GM18907 (cell line): Measurements from ENCODE around the gene FXYD7.
A peak's percentile ranks its signal among the peaks of the same experiment; 100 is the strongest.

Experiments used
- ATAC-seq: cut with Tn5 transposase; IDR thresholded peaks from one replicate; pipeline ENCODE4 v1.9.1; 2021; ENCODE audit warnings: mild to moderate bottlenecking, moderate library complexity; ENCODE audit not compliant: unreplicated experiment

The FXYD7 gene

GRCh38 chr19:35109395-35110112, 33.5 kb upstream of the FXYD7 start:
- no peak for ATAC-seq

- no peak for ATAC-seq
Observed at GRCh38 chr19:35110974-35111373, 32.1 kb upstream of the FXYD7 start.

- no peak for ATAC-seq
Observed at GRCh38 chr19:35112995-35113688, 29.9 kb upstream of the FXYD7 start.

DNA sequence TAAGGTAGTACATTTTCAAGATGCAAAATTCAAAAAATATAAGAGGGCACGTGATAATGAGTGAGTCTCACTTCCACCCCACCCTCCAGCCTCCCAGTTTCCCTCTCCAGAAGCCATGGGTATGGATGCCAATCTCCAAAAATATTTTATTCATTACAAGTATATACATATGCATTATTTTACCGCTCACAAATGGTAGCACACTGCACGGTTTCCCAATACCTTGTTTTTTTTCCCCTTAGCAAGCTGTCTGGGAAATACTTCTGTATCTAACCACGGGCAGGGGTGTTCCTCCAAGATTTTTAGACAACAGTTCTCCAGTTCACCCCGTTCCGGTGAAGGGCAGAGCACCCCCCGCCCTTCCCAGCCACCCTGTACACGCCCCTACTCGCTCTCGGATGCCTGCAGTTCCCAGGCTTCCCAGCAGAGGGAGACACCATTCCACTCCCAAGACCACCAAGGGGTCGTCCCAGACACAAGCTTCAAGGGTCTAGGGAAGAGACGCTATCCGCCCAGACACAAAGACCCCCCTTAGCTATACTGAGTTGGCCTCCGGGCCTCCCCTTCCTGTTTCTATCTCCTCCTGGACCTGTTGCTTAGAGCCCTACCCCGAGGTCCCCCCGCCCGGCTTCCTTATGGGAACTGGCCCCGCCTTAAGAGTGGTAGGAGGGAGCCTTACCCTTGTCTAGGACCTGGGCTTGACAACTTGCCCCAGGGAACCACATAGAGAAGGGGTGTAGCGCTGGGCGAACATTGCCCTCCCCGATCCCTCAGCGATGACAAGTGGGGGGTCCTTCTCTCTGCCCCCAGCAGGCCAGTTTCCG, 28.5 kb upstream of the FXYD7 start:
- ATAC-seq = no peak

DNA sequence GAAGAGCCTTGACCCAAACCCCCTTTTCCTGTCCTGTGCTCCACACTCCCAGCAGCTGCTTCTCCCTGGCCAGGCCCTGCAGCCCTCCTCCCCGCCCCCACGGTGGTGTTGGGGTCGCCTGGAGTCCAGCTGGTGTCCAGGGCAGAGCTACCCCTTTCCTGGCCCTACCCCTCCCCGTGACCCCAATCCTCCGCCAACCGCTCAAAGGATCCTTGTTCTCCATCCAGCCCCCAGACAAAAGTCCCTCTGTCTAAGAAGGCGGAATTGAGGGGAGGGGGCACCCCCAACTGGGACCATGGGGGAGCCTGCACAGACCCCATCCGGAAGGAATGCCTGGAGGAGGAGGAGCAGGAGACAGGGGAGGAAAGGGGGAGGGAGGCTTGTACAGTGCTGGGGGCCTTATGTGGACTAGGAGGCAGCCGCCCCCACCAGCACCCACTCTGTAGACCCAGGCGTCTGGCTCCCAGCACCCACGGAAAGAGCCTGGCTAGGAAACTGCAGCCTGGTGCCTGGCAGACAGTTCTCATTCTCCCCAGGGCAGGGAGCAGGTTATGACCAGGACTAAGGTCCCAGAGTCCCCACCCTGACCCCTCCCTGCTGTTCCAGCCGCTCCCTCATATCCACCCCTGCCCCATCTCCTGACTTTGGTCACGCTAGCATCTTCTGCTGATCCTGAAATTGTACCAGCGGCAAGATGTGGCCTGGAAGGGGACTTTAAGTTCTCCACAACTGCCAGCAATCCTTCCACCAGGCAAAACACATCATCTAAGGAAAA, 27.7 kb upstream of the FXYD7 start, which contains the start of gene FXYD3:
TSS of gene FXYD3 (plus strand) at position 647 of the 775 bp plus-strand sequence. CDS start 3,554 bp downstream, outside the sequence.
- ATAC-seq = no peak

DNA sequence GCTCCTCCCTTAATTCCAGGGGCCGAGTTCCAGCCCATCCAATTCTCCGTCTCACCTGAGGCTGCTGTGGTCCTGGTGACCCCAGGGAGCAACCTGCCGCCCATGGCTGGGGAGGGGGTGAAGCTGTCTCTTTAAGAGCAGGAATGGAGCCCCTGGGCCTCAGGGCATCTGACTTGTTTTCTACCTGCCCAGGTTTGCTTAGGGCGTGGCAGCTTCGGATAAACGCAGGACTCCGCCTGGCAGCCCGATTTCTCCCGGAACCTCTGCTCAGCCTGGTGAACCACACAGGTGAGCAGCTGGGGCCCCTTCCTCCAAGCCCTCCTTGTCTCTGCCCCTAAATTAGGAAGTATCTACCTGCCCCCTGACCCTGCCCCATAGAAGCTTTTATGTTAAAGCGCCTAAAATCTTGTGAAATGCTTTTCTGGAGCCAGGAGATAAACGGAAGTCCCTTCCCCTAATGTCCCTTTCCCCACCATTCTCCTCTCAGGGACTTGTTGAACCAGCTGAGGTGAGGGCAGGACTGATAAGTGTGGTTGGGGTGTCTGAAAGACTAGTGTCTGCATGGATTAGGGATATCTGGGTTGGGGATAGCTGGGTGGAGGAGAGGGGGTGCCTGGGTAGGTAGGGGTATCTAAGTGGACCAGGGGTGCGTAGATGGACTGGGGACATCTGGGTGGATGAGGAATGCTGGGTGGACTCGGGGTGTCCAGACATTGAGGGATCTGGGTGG, 26.8 kb upstream of the FXYD7 start:
- no peak for ATAC-seq

DNA sequence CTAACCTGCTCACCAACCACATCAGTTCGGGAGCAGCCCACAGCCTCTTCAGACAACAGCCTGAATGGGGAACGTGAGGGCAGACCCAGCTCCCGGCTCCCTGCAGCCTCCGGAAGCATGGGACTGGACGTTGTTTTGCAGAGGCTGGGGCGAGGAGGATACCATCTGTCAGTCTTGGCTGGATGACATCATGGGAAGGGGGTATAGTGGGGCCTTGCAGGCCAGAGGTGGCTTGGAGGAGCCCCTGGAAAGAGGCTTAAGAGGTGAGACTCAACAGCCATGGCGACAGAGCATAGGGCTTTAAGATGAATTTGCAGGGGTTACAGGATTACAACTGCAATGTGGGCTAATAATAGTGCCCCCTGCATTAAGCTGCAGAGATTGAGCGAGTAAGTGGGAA, 25.9 kb upstream of the FXYD7 start:
- no peak for ATAC-seq

- ATAC-seq = no peak
Observed at GRCh38 chr19:35117799-35118198, 25.3 kb upstream of the FXYD7 start.

DNA sequence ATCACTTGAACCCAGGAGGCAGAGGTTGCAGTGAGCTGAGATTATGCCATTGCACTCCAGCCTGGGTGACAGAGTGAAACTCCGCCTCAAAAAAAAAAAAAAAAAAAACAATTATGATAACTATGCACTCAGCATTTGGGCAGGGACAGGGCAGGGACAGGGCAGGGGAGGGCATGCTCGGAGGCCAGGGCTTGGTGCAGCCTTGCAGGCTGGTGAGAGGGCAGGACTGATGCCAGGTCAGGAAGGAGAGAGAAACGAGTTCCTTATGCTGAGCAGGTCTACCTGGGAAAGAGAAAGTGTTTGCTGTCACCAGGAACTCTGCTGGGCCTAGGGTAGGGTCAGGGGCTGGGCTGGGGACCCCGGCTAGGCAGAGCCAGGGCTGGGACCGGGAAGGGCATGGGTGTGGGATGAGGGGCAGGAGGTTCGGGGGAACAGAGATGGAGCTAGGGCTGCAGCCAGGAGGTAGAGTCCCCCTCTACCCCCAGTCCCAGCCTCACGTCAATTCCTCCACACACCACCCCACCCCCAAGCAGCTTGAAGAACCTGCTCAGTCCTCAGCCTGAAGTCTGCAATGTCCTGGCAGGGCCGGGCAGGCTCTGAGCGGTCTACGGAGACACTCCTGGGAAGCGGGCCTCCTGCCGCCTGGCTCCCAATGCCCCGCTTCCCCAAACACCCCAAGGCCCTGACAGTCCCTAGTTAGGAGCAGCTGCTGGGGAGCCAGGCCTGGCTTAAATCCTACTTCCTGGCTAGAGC, 24.6 kb upstream of the FXYD7 start:
- no peak for ATAC-seq

DNA sequence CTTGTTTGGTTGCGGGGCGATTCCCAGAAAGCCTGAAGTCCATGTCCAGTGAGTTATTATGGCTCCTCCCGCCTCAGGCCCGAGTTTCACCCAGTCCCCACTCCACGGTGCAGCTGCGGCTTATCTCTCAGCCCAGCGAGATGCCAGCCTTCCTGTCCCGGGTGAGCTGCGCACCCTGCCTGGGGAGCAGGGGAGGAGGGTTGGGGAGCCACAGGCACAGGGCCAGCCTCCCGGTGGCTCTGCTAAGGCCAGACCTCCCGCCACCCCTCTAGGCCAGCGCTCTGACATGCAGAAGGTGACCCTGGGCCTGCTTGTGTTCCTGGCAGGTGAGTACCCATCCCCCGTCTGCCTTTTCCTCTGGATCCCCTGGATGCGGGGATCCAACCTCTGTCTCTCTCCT, 24.0 kb upstream of the FXYD7 start:
- no peak for ATAC-seq

DNA sequence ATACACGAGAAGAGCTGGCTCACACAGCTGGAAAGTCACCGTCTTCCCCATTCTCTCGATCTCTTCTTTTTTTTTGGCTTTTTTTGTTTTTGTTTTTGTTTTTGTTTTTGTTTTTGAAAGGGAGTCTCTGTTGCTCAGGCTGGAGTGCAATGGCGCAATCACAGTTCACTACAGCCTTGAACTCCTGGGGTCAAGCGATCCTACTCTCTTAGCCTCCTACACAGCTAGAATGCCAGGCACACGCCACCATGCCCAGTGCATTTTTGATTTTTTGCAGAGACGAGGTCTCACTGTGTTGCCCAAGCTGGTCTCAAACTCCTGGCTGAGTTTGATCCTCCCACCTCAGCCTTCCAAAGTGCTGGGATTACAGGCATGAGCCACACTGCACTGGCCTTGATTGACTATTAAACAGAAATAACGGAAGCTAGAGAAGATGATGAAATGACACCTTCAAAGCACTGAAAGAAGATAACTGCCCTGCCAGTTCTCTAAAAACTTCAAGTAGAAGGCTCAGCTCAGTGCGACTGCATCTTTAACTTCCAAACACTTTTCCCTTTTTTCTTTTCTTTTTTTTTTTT, 23.4 kb upstream of the FXYD7 start:
- ATAC-seq = no peak

GRCh38 chr19:35120492-35120891, 22.6 kb upstream of the FXYD7 start:
- ATAC-seq = no peak

- ATAC-seq = no peak
Observed at GRCh38 chr19:35120898-35121297, 22.2 kb upstream of the FXYD7 start.

DNA sequence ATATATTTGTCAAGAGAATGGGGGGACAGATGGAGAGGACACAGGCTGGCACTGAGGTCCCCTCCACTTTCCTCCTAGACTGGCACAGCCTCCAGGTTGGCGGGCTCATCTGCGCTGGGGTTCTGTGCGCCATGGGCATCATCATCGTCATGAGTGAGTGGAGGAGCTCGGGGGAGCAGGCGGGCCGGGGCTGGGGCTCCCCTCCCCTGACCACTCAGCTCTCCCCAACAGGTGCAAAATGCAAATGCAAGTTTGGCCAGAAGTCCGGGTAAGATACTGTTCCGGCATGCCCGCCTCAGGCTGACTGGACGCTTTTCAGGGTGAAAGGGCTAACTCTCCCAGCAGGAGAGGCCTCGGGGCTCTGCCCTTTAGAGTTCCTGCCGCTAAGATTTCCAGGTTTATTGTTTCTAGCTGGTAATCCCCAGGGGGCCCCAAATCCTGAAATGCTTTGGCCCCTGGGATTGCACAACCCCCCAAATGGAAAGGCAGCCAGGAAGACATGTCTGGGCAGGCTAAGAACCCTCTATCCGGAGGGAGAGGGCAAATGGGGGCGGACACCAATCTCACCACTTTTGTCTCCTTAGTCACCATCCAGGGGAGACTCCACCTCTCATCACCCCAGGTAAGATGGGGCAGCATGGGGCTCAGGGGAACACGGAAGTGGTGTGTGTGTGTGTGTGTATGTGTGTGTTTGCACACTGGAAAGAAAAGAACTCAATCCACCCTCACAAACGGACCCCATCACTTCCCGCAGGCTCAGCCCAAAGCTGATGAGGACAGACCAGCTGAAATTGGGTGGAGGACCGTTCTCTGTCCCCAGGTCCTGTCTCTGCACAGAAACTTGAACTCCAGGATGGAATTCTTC, 20.1 kb upstream of the FXYD7 start:
- ATAC-seq = no peak

DNA sequence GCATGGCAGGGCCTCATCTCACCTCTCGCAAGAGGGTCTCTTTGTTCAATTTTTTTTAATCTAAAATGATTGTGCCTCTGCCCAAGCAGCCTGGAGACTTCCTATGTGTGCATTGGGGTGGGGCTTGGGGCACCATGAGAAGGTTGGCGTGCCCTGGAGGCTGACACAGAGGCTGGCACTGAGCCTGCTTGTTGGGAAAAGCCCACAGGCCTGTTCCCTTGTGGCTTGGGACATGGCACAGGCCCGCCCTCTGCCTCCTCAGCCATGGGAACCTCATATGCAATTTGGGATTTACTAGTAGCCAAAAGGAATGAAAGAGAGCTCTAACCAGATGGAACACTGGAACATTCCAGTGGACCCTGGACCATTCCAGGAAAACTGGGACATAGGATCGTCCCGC, 19.5 kb upstream of the FXYD7 start:
- no peak for ATAC-seq

- ATAC-seq = peak; percentile 77
Observed at GRCh38 chr19:35124098-35125060, 18.7 kb upstream of the FXYD7 start.

DNA sequence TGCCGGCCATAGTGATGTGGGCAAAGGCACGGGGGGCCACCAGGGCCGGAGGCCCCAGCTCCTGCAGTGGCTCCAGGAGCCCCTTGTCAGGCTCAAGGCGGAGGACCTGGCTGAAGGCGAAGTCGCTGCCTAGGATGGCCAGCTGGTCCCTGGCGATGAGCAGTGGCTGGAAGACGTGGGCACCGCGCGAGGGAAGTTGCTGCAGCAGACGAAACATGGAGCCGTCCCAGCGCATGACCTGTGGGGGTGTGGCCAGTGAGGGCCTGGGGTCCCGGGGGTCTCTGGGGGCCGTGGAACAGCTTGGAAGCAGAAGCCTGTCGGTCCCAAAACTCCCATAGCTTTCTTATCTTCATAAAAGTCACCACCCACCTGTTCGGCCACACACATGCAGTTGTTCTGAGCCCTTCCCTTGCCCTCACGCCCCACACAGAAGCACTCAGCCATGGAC, 17.8 kb upstream of the FXYD7 start:
- ATAC-seq = no peak
